Measurements from ENCODE around the gene GOLGA8O. TPM values are rescaled to one million over a fixed set of nuclear protein-coding genes. Genes with fewer than 3 reads are reported as not detected.
"Not testable (repeated sequence)": the region's sequence is repeated elsewhere in the genome, so short reads cannot be mapped to it uniquely, and the experiment has no call there.

GOLGA8O gene
- total RNA-seq, 1 donor from 2014 or later: not detected

GRCh38 chr15:32403192-32403591, 52.2 kb downstream of the GOLGA8O start, which contains the start of gene GOLGA8K:
Gene GOLGA8K (minus strand): TSS chr15:32403292. CDS start chr15:32403194, 98 bp downstream.
- H3K27me3 ChIP-seq; H3K9me3 ChIP-seq; H3K27ac ChIP-seq; H3K36me3 ChIP-seq; intact Hi-C loops (cut with DNase I); H3K4me3 ChIP-seq; H3K4me1 ChIP-seq; DNase-seq (ENCODE audit: extremely low spot score in 2 of 2): not testable (repeated sequence)

- H3K27ac ChIP-seq; H3K9me3 ChIP-seq; H3K4me1 ChIP-seq; intact Hi-C loops (cut with DNase I); H3K27me3 ChIP-seq; H3K4me3 ChIP-seq; H3K36me3 ChIP-seq; DNase-seq (ENCODE audit: extremely low spot score in 2 of 2): not testable (repeated sequence)
These were observed 58.9 kb downstream of the GOLGA8O start for GRCh38 chr15:32396522-32396921.

Small RNA genes within 50 kb of the gene (small RNA-seq; reads per million reads assigned to genes)
- gene AC135983.5: not detected
- not detected for gene RF00096
- gene RN7SL539P: not detected

Other genes with a start within 250 kb of the GOLGA8O start
- 0.98 TPM for gene GOLGA8K, start 52.3 kb downstream of the GOLGA8O start, total RNA-seq
- 13.8 TPM for gene GOLGA8N, start 137.8 kb upstream of the GOLGA8O start, total RNA-seq
- 7.4 TPM for gene ARHGAP11A, start 159.9 kb upstream of the GOLGA8O start, total RNA-seq
- gene SCG5, start 186.1 kb upstream of the GOLGA8O start, total RNA-seq: 6.1 TPM

All from vagina (tissue), 2 donors.